GM21723 (cell line): ENCODE data around the gene CDH26.
"Not testable (repeated sequence)": the region's sequence is repeated elsewhere in the genome, so short reads cannot be mapped to it uniquely, and the experiment has no call there.

Experiments used
- ATAC-seq: cut with Tn5 transposase; IDR thresholded peaks from one replicate; pipeline ENCODE4 v1.9.1; 2021; ENCODE audit warnings: mild to moderate bottlenecking, moderate library complexity; ENCODE audit not compliant: unreplicated experiment

The CDH26 gene

DNA sequence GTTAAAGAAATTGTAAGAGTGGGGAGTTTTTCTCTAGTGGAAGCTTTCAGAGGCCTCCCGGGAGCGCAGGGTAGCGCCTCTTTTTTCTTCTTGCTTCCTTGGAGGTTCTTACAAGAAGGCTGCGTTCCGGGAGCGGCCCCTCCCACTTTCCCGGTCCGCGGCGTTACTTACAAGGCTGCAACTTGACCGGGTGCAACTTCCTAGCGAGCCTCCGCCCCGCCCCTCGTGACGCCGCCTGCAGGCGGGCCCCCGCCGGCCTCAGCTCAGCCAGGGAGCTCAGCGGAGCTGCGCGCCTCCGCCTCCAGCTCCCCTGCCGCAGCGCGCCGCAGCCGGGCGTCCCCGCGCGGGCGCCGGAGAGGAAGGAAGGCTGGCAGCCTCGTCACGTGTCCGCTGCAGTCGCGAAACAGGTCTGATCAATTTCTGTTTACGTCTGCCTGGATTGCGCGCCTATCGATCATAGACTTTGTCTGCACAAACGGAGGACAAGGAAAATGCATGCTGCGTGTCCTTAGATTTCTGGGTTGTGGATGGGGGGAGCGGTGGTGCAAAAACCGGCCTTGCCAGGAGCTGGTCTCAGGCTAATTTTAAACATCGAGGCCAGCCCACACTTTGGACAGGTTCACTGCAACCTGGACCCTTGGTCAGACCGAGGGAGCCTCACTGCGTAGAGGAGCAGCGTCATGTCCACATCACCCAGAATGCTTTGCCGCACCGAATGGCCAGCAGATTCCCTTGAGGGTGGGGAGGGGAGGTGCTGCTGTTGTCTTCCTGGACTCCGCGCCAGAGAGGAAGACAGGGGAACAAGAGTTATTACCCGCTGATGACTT, 17.9 kb upstream of the CDH26 start, which contains the start of the genes FAM217B and PPP1R3D:
FAM217B (plus strand) TSS at position 261 of the 827 bp plus-strand sequence. CDS start 3,555 bp downstream, outside the sequence.
PPP1R3D (minus strand) TSS at position 177 of the 827 bp plus-strand sequence. CDS start 374 bp downstream, outside the sequence.
- peak; percentile 92 for ATAC-seq

- no peak for ATAC-seq
Measured at GRCh38 chr20:59940956-59941294, 17.3 kb upstream of the CDH26 start.

DNA sequence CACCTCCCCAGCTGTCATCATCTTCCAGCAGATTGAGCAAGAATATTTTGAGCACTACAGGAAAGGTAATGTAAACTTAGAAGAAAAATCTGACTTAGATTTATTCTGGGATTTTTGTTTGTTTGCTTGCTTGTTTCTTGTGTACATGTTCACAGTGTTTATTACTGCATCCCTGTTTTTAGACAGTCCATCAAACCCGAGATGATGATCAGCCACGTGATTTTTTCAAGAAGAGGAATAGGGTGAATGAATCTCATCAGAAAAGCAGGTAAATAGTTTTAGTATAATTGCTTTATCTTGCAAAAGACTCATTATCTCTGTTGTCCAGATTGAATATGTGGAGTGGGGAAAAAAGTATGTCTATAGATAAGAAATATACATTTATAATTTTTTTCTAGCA, 16.0 kb upstream of the CDH26 start:
- ATAC-seq = no peak

DNA sequence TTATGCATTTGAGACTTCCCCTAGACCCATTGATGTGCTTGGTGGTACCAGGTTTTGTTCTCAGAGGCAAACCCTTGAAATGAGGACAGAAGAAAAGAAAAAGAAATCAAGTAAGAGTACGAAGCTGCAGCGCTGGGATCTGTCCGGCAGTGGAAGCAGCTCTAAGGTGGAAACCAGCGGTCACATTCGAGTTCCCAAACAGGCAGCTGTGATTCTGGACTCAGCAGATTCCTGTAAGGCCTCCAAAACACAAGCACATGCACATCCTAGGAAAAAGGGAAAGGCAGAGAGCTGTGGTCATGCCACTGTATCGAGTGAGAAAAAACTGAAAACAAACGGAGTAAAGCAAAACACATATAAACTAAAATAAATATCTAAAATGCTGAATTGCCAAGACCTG, 13.5 kb upstream of the CDH26 start:
- ATAC-seq = no peak

GRCh38 chr20:59945175-59945574, 13.0 kb upstream of the CDH26 start:
- ATAC-seq = no peak

DNA sequence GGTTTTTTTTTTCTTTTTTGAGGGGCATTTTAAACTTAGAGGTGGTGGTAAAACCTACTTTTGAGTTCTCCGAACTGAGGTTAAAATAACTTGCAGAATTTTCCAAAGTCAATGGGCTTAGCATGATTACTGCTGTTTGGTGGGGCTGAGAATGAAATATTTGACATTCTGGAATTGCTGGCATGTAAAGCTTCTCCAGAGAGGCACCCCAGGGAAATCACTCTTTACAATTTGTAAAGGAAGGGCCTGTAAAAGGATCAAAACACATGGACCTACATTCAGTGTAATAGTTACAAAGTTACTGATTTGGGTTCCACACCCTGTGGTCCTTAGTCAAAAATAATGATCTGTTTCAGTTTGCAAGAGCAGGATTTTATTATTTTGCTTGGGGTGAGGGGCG, 12.5 kb upstream of the CDH26 start:
- no peak for ATAC-seq

DNA sequence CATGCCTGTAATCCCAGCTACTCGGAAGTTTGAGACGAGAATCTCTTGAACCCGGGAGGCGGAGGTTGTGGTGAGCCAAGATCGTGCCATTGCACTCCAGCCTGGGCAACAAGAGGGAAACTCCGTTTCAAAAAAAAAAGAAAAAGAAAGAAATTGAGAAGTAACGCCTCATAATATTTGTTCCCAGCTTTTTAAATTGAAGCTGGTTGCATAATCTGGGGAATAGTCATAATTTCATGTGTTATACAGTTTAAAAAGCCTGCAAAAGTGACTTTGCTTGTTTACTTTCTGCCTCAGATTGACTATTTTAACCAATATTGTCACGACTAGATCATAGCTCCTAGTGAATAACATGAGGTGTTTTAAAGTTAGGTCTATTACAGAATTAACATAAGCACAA, 10.8 kb upstream of the CDH26 start:
- no peak for ATAC-seq

- ATAC-seq = no peak
Measured at GRCh38 chr20:59948212-59948611, 10.0 kb upstream of the CDH26 start.

DNA sequence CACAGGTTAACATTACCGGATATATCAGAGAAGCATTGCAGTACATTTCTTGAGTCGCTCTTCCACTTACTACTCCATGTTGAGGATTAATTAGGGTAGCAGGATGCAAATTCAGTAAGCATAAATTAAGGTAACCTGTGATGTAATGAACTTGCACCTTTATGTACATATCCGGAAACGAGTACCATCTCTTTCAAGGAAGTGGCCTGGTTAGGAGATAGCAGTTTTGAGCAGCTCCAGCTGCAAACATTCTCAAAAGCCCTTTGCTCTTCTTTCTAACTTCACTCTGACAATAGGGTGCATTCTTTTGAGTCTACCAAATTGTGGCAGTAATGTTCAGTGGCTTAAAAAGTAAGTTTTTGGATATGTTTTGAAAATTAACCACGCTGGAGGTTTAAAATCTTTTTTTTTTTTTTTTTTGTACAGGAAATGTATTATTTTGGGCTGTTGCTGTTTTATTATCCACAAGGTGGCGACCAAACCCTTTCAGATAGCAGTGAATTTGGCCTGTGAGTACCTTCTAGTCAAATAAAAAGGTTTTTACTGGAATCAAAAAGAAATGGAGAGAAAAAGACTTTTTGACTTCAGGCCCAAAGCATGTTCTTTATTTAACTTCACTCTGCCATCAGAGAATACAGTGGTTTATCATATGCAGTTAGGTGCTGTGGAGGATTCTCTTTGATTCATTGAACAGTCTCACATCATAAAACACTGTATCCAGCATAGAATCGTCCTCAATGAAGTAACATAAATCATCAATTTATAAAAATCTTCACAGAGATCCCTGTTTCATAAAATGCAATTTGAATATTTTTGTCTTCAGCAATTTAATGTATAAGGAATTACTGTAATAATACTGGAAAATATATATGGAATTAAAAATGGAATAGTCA, 9.1 kb upstream of the CDH26 start:
- peak; percentile 82 for ATAC-seq

DNA sequence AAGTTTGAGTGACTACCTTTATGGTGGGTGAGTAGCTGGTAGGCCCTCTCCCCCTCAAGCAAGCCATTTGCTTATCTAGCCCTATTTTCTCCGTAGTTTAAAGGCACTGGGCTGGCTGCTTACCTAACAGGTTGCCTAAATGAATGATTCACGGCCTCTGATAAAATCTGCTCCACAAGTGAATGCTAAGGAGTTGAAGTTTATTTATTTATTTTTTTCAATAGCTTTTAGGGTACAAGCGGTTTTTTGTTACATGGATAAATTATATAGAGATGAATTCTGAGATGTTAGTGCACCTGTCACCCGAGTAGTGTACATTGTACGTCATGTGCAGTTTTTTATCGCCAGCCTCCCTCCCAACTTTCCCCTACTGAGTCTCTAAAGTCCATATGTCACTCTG, 8.3 kb upstream of the CDH26 start:
- ATAC-seq = no peak

DNA sequence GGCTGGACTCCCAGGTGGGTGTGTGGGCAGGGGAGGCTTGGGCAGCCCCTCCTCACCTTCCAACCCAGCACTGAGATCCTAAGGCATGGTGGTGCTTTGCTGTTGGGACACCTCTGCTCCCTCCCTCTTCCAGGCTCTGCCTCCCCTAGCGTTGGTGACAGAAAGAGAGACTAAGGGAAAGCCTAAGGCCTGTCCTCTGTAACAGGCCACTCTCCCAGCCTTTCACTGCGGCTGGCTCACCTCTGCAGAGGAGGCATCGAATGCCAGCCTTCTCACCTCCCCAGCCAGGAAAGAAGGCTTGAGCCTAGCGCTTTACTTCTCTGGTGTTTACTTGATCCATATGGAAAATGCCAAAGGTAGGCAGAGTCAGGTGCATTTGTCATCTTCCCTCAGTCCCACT, 3.5 kb upstream of the CDH26 start:
- ATAC-seq = no peak

DNA sequence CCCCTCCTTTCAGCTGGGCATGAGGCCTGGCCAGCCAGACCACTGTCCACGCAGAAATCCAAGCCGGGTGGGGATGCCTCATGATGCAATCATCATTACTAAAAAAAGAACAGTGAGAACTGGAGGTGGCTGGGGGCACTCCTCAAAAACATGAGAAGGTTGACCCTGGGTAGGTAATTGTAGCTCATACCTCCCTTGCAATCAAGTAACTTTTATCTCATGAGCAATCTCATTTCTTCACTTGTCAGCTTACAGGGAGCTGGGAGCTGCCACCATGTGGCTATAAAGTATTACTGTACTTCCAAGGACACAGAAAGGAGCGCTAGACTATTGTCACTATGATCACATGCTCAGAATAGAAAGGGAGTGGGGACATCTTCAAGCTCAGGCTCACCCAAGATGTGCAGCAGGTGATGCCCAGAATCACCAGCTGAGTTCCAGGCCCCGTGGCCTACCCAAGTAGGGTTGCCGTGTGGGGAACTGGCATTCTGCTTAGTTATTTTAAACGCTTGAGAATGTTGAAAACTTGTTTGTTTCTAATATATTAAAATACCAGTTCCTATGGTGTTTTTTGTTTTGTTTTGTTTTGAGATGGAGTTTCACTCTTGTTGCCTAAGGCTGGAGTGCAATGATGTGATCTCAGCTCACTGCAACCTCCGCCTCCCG, 3.0 kb upstream of the CDH26 start:
- peak; percentile 62 for ATAC-seq

DNA sequence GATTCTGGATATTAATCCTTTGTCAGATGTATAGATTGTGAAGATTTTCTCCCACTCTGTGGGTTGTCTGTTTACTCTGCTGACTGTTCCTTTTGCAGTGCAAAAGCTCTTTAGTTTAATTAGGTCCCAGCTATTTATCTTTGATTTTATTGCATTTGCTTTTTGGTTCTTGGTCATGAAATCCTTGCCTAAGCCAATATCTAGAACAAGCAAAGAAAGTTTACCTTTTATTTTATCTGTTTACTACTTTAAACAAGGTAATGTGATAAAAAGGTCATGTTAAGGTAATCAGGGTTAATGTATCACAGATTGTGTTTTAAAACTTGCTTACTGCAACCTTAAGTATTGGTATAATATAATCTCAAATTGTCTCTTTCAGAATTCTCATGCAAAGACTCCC, 655 bp upstream of the CDH26 start:
- ATAC-seq = not testable (repeated sequence)

DNA sequence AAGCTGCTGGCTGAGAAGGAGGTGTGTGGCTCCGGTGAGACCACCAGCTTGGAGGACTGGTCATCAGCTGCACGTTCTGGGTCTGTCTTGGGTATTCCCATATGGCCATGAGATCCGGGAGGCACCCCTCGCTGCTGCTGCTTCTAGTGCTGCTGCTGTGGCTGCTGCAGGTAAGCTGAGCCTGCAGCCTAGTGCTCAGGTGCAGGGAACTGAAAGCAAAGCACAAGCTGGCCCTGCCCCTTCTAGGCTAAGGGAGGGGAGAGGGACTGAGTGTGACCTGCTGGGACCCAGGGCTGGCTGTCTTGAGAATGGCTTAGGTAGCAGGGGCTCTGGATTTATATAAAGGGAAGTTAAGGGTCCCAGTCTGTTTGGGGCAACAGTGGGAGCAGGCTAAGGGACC, 403 bp downstream of the CDH26 start:
- ATAC-seq = no peak

DNA sequence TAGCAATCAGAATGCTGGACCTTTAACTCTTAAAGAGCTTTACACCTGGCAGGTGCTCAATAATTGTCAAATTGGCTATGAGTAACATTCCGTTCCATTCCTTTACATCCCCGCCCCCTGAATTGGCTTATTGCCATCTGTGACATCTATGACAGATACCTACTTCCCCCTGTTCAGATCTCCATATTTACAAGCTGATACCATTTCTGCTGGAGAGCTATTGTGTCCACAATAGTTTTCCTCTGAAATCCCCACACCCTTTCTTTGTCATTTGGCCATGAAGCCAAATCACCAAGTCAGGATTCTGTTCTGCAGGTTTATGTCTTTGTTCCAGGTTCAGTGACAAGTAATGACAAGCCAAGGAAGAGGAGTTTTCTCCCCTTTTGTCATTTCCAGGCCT, 3.2 kb downstream of the CDH26 start:
- ATAC-seq = no peak

GRCh38 chr20:59962155-59962554, 3.9 kb downstream of the CDH26 start:
- no peak for ATAC-seq

DNA sequence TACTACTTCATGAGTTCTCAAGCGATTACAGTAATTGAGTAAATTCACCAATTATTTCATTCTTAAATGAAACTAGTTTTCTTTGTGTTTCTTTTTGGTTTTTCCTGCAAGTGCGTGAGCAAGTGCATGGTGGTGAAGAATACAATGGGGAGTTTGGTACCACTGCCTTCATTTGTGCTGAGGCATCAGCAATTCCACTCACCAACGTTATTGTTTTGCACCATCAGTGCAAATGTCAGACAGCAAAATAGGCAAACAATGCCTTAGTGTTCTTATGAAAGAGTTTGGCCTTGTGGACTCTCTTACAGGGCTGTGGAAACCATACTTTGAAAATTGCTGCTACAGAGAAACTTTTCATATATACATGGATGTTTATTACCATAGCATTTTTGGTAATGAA, 8.2 kb downstream of the CDH26 start:
- ATAC-seq = no peak

GRCh38 chr20:59971428-59971827, 13.2 kb downstream of the CDH26 start:
- no peak for ATAC-seq

DNA sequence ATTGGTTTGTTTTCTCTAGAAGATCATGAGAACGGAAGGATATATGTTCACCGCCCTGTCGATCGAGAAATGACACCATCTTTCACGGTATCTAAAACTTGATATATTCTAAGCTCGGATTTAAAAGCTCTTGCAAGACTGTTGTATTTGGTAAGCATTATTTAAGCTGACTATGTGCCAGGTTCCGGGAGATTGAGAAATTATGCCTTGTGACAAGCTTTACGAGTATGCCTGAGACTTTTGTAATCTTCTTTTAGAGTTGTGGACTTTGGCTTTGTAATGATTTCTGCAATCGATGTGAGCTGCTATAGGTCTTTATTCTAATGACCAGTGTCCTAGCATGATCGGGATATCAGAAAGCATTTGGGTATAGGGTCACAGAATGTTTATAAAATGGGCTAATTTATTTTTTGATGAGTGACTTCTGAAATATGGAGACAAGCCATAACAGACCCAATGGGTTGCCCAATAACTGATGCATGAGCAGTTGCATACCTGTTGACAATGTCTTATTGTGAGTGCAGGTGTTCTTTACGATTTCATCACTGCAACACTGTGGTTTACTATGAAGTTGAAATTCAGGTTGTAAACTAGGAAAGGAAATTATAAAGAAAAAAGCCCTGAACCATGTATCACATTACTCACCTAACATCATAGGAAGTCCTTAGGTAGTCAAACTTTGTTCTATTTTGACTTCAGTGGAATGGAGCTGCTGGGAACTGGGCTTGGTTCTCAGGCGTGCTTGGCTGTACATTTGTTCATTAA, 14.0 kb downstream of the CDH26 start:
- ATAC-seq = no peak

DNA sequence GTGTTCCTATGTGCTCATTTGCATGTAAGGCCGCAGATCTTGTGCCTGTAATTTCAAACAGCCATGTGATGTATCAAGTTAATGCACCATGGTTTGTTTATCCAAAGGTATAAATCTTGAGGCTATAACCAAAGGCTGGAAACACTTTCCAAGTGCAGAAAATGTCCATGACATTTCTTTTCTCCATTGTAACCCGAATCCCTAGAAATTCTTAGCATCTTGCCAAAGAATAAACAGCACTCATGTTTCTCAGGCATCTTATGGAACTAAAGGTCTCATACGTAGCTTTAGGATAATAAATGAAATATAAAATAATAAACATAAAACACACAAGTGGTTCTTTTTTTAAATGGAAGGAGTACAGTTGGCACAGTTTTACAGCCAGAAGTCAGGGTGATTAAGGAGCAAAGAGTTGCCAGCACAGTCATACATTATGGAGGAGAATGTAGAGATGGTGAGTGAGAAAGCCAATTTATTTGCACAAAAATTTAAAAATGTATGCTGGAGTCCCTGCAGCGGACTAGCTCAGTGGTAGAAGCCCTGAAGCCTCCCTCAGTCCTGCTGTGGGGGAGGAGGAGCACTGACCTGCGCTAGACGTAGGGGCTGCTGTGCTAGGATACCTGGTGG, 18.0 kb downstream of the CDH26 start:
- no peak for ATAC-seq
